HAP-1 (cell line): Measurements from ENCODE around the gene MAPT.
"Not testable (repeated sequence)": the region's sequence is repeated elsewhere in the genome, so short reads cannot be mapped to it uniquely, and the experiment has no call there.

Experiments used
- DNase-seq, 2 experiments: peaks; one replicate each; pipeline ENCODE4 v3.0.0-alpha.2; 2016 to 2020; ENCODE audit warnings: low spot score in 2 of 2
- H3K27me3 ChIP-seq: fragments of 250-450 bp; sonication (Bioruptor Pico); 2 replicates; pipeline ENCODE4 v1.5.1; 2020; ENCODE audit warnings: low read depth, mild to moderate bottlenecking, moderate library complexity
- H3K36me3 ChIP-seq: fragments of 250-450 bp; sonication (Bioruptor Pico); replicated peaks from 2 replicates; pipeline ENCODE4 v1.5.1; 2020; ENCODE audit warnings: mild to moderate bottlenecking
- H3K4me1 ChIP-seq: fragments of 250-450 bp; sonication (Bioruptor Pico); 2 replicates; pipeline ENCODE4 v1.5.1; 2020; ENCODE audit warnings: mild to moderate bottlenecking
- H3K4me3 ChIP-seq: fragments of 250-450 bp; sonication (Bioruptor Pico); 2 replicates; pipeline ENCODE4 v1.5.1; 2020; ENCODE audit warnings: mild to moderate bottlenecking, moderate library complexity
- H3K9me3 ChIP-seq: fragments of 250-450 bp; sonication (Bioruptor Pico); 2 replicates; pipeline ENCODE4 v1.5.1; 2020; ENCODE audit warnings: mild to moderate bottlenecking, moderate library complexity
- in situ Hi-C: fragments of 300-500 bp; cut with MboI; formaldehyde crosslinking; loops from 3 replicates; pipeline ENCODE4 v1.14.3; 2020; ENCODE audit warnings: low sequenced_read_pairs, inconsistent platforms, mixed read lengths

MAPT gene

GRCh38 chr17:46007461-46007965 lies 113.2 kb downstream of the MAPT start:
- H3K4me1 ChIP-seq, result no peaks in the 10 kb centered on the region
- H3K9me3 ChIP-seq, result no peaks in the 10 kb centered on the region
- in situ Hi-C loops, result loop anchor here (10.0 kb wide), 1 partner anchor 207 kb away; no protein-coding TSS in a partner anchor
- H3K4me3 ChIP-seq, result no peak overlapping the region
- no peaks in the 10 kb centered on the region for H3K27me3 ChIP-seq
- DNase-seq, result no peak
- H3K36me3 ChIP-seq, result no peaks in the 10 kb centered on the region

GRCh38 chr17:46008591-46008990 lies 114.2 kb downstream of the MAPT start:
- Histone ChIP-seq H3K4me1 (no peaks in the 10 kb centered on the region), H3K4me3 (no peak overlapping the region), H3K36me3 (no peaks in the 10 kb centered on the region), H3K27me3 (no peaks in the 10 kb centered on the region), H3K9me3 (no peaks in the 10 kb centered on the region)
- DNase-seq, result no peak
- in situ Hi-C loops, result loop anchor here (10.0 kb wide), 1 partner anchor 206 kb away; no protein-coding TSS in a partner anchor

- Histone ChIP-seq H3K27me3 (no peaks in the 10 kb centered on the region), H3K36me3 (no peaks in the 10 kb centered on the region), H3K4me3 (no peak overlapping the region), H3K9me3 (no peaks in the 10 kb centered on the region), H3K4me1 (no peaks in the 10 kb centered on the region)
- no peak for DNase-seq
- in situ Hi-C loops, result loop anchor here (10.0 kb wide), 1 partner anchor 205 kb away; no protein-coding TSS in a partner anchor
These were observed 115.6 kb downstream of the MAPT start for GRCh38 chr17:46009681-46010596.

- in situ Hi-C loops, result no loop called here
- Histone ChIP-seq H3K36me3 (no peaks in the 10 kb centered on the region), H3K9me3 (no peaks in the 10 kb centered on the region), H3K4me3 (no peak overlapping the region), H3K27me3 (no peaks in the 10 kb centered on the region), H3K4me1 (no peaks in the 10 kb centered on the region)
- DNase-seq, result no peak
These were observed 116.3 kb downstream of the MAPT start for GRCh38 chr17:46010597-46011186.

GRCh38 chr17:46011711-46012505 lies 117.6 kb downstream of the MAPT start:
- DNase-seq, result no peak
- H3K27me3 ChIP-seq, result no peaks in the 10 kb centered on the region
- H3K4me3 ChIP-seq, result no peak overlapping the region
- in situ Hi-C loops, result no loop called here
- no peaks in the 10 kb centered on the region for H3K36me3 ChIP-seq
- no peaks in the 10 kb centered on the region for H3K4me1 ChIP-seq
- no peaks in the 10 kb centered on the region for H3K9me3 ChIP-seq

- no peaks in the 10 kb centered on the region for H3K4me1 ChIP-seq
- no peaks in the 10 kb centered on the region for H3K9me3 ChIP-seq
- no peaks in the 10 kb centered on the region for H3K27me3 ChIP-seq
- in situ Hi-C loops, result no loop called here
- H3K4me3 ChIP-seq, result no peak overlapping the region
- DNase-seq, result no peak
- no peaks in the 10 kb centered on the region for H3K36me3 ChIP-seq
These were observed 118.2 kb downstream of the MAPT start for GRCh38 chr17:46012506-46013079.

GRCh38 chr17:46013127-46013501 lies 118.8 kb downstream of the MAPT start:
- no peak for DNase-seq
- no peaks in the 10 kb centered on the region for H3K4me1 ChIP-seq
- H3K27me3 ChIP-seq, result no peaks in the 10 kb centered on the region
- no peaks in the 10 kb centered on the region for H3K9me3 ChIP-seq
- in situ Hi-C loops, result no loop called here
- H3K4me3 ChIP-seq, result no peak overlapping the region
- no peaks in the 10 kb centered on the region for H3K36me3 ChIP-seq

- in situ Hi-C loops, result no loop called here
- no peak for DNase-seq
- H3K4me3 ChIP-seq, result no peak overlapping the region
- H3K36me3 ChIP-seq, result no peaks in the 10 kb centered on the region
- H3K4me1 ChIP-seq, result no peaks in the 10 kb centered on the region
- no peaks in the 10 kb centered on the region for H3K9me3 ChIP-seq
- no peaks in the 10 kb centered on the region for H3K27me3 ChIP-seq
These were observed 119.3 kb downstream of the MAPT start for GRCh38 chr17:46013502-46014165.

- H3K9me3 ChIP-seq, H3K27me3 ChIP-seq, H3K36me3 ChIP-seq, H3K4me1 ChIP-seq, in situ Hi-C loops, H3K4me3 ChIP-seq, DNase-seq: not testable (repeated sequence)
These were observed 125.1 kb downstream of the MAPT start for GRCh38 chr17:46019408-46019925.

GRCh38 chr17:46020023-46020761 lies 125.8 kb downstream of the MAPT start:
- Histone ChIP-seq H3K9me3 (no peaks in the 10 kb centered on the region), H3K4me3 (no peak overlapping the region), H3K27me3 (no peaks in the 10 kb centered on the region), H3K4me1 (no peaks in the 10 kb centered on the region), H3K36me3 (no peaks in the 10 kb centered on the region)
- DNase-seq, result no peak
- in situ Hi-C loops, result no loop called here

- no peaks in the 10 kb centered on the region for H3K9me3 ChIP-seq
- no peaks in the 10 kb centered on the region for H3K27me3 ChIP-seq
- H3K4me3 ChIP-seq, result no peak overlapping the region
- no peaks in the 10 kb centered on the region for H3K4me1 ChIP-seq
- DNase-seq, result no peak
- H3K36me3 ChIP-seq, result no peaks in the 10 kb centered on the region
- in situ Hi-C loops, result no loop called here
These were observed 126.6 kb downstream of the MAPT start for GRCh38 chr17:46020998-46021397.

- H3K9me3 ChIP-seq, in situ Hi-C loops, DNase-seq, H3K4me3 ChIP-seq, H3K27me3 ChIP-seq, H3K4me1 ChIP-seq: not testable (repeated sequence)
- peaks cover 13% of the 10 kb centered on the region for H3K36me3 ChIP-seq
These were observed 129.0 kb downstream of the MAPT start for GRCh38 chr17:46023366-46023765.
